Fibroblast of the conjunctiva (primary cell): ENCODE results near the gene SLC1A7.
"Not testable (repeated sequence)": the region's sequence is repeated elsewhere in the genome, so short reads cannot be mapped to it uniquely, and the experiment has no call there.

Experiments
- DNase-seq: peaks from one replicate; pipeline ENCODE4 v3.0.0-alpha.2; 2010; ENCODE audit warnings: low read depth

The SLC1A7 gene

GRCh38 chr1:53142226-53142853, at the start of gene SLC1A7:
SLC1A7 (minus strand) TSS chr1:53142638; CDS start chr1:53142449, 189 bp downstream.
- DNase-seq: no peak

- no peak for DNase-seq
Measured at GRCh38 chr1:53190210-53190611, 47.8 kb upstream of the SLC1A7 start.

GRCh38 chr1:53189061-53189460, 46.6 kb upstream of the SLC1A7 start:
- DNase-seq: no peak

- no peak for DNase-seq
Measured at GRCh38 chr1:53188099-53188498, 45.7 kb upstream of the SLC1A7 start.

- no peak for DNase-seq
Measured at GRCh38 chr1:53187401-53187800, 45.0 kb upstream of the SLC1A7 start.

GRCh38 chr1:53186533-53186932, 44.1 kb upstream of the SLC1A7 start:
- no peak for DNase-seq

GRCh38 chr1:53185955-53186297, 43.5 kb upstream of the SLC1A7 start:
- not testable (repeated sequence) for DNase-seq

GRCh38 chr1:53183095-53183990, 40.9 kb upstream of the SLC1A7 start:
- no peak for DNase-seq

GRCh38 chr1:53182716-53183094, 40.3 kb upstream of the SLC1A7 start:
- DNase-seq: no peak

GRCh38 chr1:53182111-53182593, 39.7 kb upstream of the SLC1A7 start:
- DNase-seq: peak; percentile 71

- DNase-seq: no peak
Measured at GRCh38 chr1:53180951-53181350, 38.5 kb upstream of the SLC1A7 start.

GRCh38 chr1:53180226-53180625, 37.8 kb upstream of the SLC1A7 start:
- no peak for DNase-seq

- no peak for DNase-seq
Measured at GRCh38 chr1:53176452-53177208, 34.2 kb upstream of the SLC1A7 start.

GRCh38 chr1:53174971-53175913, 32.8 kb upstream of the SLC1A7 start:
- no peak for DNase-seq

- no peak for DNase-seq
Measured at GRCh38 chr1:53172426-53173128, 30.1 kb upstream of the SLC1A7 start.

- DNase-seq: no peak
Measured at GRCh38 chr1:53166912-53167311, 24.5 kb upstream of the SLC1A7 start.

- DNase-seq: no peak
Measured at GRCh38 chr1:53166366-53166765, 23.9 kb upstream of the SLC1A7 start.

- DNase-seq: no peak
Measured at GRCh38 chr1:53165408-53165961, 23.0 kb upstream of the SLC1A7 start.

GRCh38 chr1:53163291-53163768, 20.9 kb upstream of the SLC1A7 start:
- DNase-seq: no peak

- no peak for DNase-seq
Measured at GRCh38 chr1:53162621-53163020, 20.2 kb upstream of the SLC1A7 start.
